PFSK-1 (cell line): ENCODE results near the gene FAM168A.
A peak's percentile ranks its signal among the peaks of the same experiment; 100 is the strongest.

Experiments
- FOXP2 ChIP-seq: optimal IDR thresholded peaks from 2 replicates; pipeline ENCODE3; 2011; ENCODE audit warnings: borderline replicate concordance, control low read depth, inconsistent platforms; ENCODE audit not compliant: insufficient read depth; ENCODE audit errors: extremely low read length, extremely low read depth
- POLR2AphosphoS5 ChIP-seq: IDR thresholded peaks from 2 replicates; pipeline ENCODE4 v1.6.1; 2012; ENCODE audit warnings: low read depth, mild to moderate bottlenecking, control low read depth, low read length, moderate library complexity
- SIN3A ChIP-seq: IDR thresholded peaks from 2 replicates; pipeline ENCODE4 v1.6.1; 2012; ENCODE audit warnings: mild to moderate bottlenecking, low read length, moderate library complexity, borderline replicate concordance; ENCODE audit not compliant: insufficient read depth
- TAF1 ChIP-seq: IDR thresholded peaks from 2 replicates; pipeline ENCODE4 v1.6.1; 2012; ENCODE audit warnings: low read length, control low read depth, borderline replicate concordance; ENCODE audit not compliant: insufficient read depth

GRCh38 chr11:73393479-73394415 lies 204.2 kb downstream of the FAM168A start:
- TF ChIP-seq TAF1, result no peak
- TF ChIP-seq FOXP2, result peak; percentile 52
- no peak for TF ChIP-seq POLR2AphosphoS5
- TF ChIP-seq SIN3A, result no peak
